Smooth muscle cell (in vitro differentiated cells): Measurements from ENCODE around the gene DOK7. TPM values are rescaled to one million over a fixed set of nuclear protein-coding genes. Genes with fewer than 3 reads are reported as not detected.

ENCODE experiments used
- DNase-seq: peaks from one replicate; lab custom pipeline; 2025; ENCODE audit not compliant: unreplicated experiment; lab: John Stamatoyannopoulos, UW
- H2AFZ ChIP-seq: fragments of 200-600 bp; sonication (generic); 2 replicates; pipeline ENCODE4 v1.6.0; 2016; ENCODE audit warnings: antibody characterized with exemption, low read depth, mild to moderate bottlenecking
- H3F3A ChIP-seq: fragments of 200-600 bp; sonication (generic); 2 replicates; pipeline ENCODE4 v1.6.0; 2017; ENCODE audit warnings: antibody characterized with exemption, low read depth
- H3K27ac ChIP-seq: fragments of 200-600 bp; sonication (generic); 2 replicates; pipeline ENCODE4 v1.5.1; 2016; ENCODE audit warnings: low read depth, mild to moderate bottlenecking
- H3K27me3 ChIP-seq: fragments of 200-600 bp; sonication (generic); 2 replicates; pipeline ENCODE4 v1.6.1; 2016; ENCODE audit warnings: low read depth, mild to moderate bottlenecking
- H3K36me3 ChIP-seq: fragments of 200-600 bp; sonication (generic); 2 replicates; pipeline ENCODE4 v1.5.1; 2016; ENCODE audit warnings: low read depth
- H3K4me1 ChIP-seq: fragments of 200-600 bp; sonication (generic); 2 replicates; pipeline ENCODE4 v1.5.1; 2016; ENCODE audit warnings: low read depth
- H3K4me2 ChIP-seq: fragments of 200-600 bp; sonication (generic); 2 replicates; pipeline ENCODE4 v1.6.0; 2016; ENCODE audit warnings: mild to moderate bottlenecking
- H3K4me3 ChIP-seq: fragments of 200-600 bp; sonication (generic); 2 replicates; pipeline ENCODE4 v1.5.1; 2016; ENCODE audit warnings: mild to moderate bottlenecking
- H3K79me2 ChIP-seq: fragments of 200-600 bp; sonication (generic); 2 replicates; pipeline ENCODE4 v1.6.0; 2016; ENCODE audit warnings: low read depth, mild to moderate bottlenecking
- H3K9ac ChIP-seq: fragments of 200-600 bp; sonication (generic); 2 replicates; pipeline ENCODE4 v1.6.0; 2016; ENCODE audit warnings: low read depth
- H3K9me3 ChIP-seq: fragments of 200-600 bp; sonication (generic); replicated peaks from 2 replicates; pipeline ENCODE4 v1.5.1; 2016; ENCODE audit warnings: low read depth
- H4K20me1 ChIP-seq: fragments of 200-600 bp; sonication (generic); 2 replicates; pipeline ENCODE4 v1.6.0; 2016; ENCODE audit warnings: low read depth
- CTCF ChIP-seq: fragments of 200-600 bp; sonication (generic); IDR thresholded peaks from 2 replicates; pipeline ENCODE4 v1.5.1; 2017; ENCODE audit warnings: borderline replicate concordance, mild to moderate bottlenecking, antibody characterized with exemption; ENCODE audit not compliant: insufficient read depth, poor library complexity, severe bottlenecking
- WGBS: methylation state at CpG from one replicate; pipeline ENCODE4 v1.1.7; 2016; ENCODE audit warnings: low lambda C conversion rate; 5-methylcytosine and 5-hydroxymethylcytosine counted together
- polyA plus RNA-seq: library from polyadenylated mRNA; unstranded; fragments of >200 nt; fragmentation: Nextera tagmentation; extraction: Ambion mirVana; gene quantifications from 2 replicates; pipeline ENCODE4 v1.2.1, GENCODE V29; 2016
- total RNA-seq: library from RNA; depleted of rRNA; stranded (reverse); fragments of >200 nt; gene quantifications from 2 replicates; pipeline ENCODE4 v1.2.3, GENCODE V29; 2014

Gene DOK7
- total and polyA plus RNA-seq, 2 experiments from 2014 or later = not detected

GRCh38 chr4:3477750-3478430 is 14.8 kb downstream of the DOK7 start:
- no peak for TF ChIP-seq CTCF
- Histone ChIP-seq H3K36me3 (no peaks in the 10 kb centered on the region), H3K4me1 (peaks cover 20% of the 10 kb centered on the region), H3K9me3 (no peaks in the 10 kb centered on the region), H3K4me2 (no peak overlapping the region), H3K4me3 (no peak overlapping the region), H3K9ac (no peak overlapping the region), H3F3A (peaks cover 3% of the 10 kb centered on the region), H2AFZ (no peak overlapping the region), H3K27ac (no peak overlapping the region), H3K27me3 (no peaks in the 10 kb centered on the region), H4K20me1 (no peaks in the 10 kb centered on the region), H3K79me2 (no peaks in the 10 kb centered on the region)
- no peak for DNase-seq
- WGBS = 77% methylated on average over 15 of the region's 23 CpGs

DNA sequence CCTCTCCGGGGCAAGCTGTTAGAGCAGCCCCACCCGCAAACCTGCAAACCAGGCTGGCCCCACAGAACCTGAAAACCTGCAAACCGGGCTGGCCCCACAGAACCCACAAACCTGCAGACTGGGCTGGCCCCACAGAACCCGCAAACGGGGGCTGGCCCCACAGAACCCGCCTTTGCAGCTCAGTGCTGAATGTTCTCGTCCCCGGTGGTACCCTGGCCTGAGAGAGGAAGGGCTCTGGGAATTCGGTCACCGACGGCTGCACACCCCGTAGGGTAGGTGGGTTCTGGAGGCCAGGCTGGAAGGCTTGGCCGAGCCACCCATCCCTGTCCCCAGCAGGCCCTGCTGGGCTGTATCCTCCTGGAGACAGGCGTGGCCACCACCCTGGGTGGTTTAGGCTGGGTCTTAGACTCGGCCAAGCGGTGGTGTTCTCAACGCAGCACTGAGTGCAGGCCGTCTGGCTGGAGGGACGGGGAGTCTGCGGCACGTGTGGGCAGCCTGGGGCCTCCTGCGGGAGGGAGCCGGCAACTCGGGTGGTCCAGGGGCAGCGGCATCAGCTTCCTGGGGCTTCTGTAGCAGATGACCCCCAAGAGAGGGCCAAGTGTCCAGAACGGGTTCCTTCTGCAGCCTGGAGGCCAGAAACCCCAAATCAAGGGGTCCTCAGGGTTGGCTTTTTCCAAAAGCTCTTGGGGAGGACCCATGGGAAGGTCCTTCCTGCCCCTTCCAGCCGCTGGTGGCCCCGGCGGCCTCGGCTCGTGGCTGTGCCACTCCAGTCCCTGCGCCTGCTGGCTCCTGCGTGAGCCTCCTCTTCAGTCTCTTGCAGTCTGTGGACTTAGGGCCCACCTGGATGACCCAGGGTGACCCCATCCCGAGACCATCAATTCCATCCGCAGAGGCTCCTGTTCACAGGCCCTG is 15.6 kb downstream of the DOK7 start:
- no peak overlapping the region for H3K27ac ChIP-seq
- no peak for DNase-seq
- no peak overlapping the region for H3K9ac ChIP-seq
- 90% methylated on average over 35 of the region's 35 CpGs for WGBS
- H3K4me1 ChIP-seq = peaks cover 20% of the 10 kb centered on the region
- H3K9me3 ChIP-seq = no peaks in the 10 kb centered on the region
- H2AFZ ChIP-seq = no peak overlapping the region
- H4K20me1 ChIP-seq = no peaks in the 10 kb centered on the region
- H3K4me2 ChIP-seq = no peak overlapping the region
- no peak overlapping the region for H3K4me3 ChIP-seq
- H3F3A ChIP-seq = peaks cover 3% of the 10 kb centered on the region
- no peaks in the 10 kb centered on the region for H3K27me3 ChIP-seq
- no peaks in the 10 kb centered on the region for H3K36me3 ChIP-seq
- no peak for TF ChIP-seq CTCF
- H3K79me2 ChIP-seq = no peaks in the 10 kb centered on the region

DNA sequence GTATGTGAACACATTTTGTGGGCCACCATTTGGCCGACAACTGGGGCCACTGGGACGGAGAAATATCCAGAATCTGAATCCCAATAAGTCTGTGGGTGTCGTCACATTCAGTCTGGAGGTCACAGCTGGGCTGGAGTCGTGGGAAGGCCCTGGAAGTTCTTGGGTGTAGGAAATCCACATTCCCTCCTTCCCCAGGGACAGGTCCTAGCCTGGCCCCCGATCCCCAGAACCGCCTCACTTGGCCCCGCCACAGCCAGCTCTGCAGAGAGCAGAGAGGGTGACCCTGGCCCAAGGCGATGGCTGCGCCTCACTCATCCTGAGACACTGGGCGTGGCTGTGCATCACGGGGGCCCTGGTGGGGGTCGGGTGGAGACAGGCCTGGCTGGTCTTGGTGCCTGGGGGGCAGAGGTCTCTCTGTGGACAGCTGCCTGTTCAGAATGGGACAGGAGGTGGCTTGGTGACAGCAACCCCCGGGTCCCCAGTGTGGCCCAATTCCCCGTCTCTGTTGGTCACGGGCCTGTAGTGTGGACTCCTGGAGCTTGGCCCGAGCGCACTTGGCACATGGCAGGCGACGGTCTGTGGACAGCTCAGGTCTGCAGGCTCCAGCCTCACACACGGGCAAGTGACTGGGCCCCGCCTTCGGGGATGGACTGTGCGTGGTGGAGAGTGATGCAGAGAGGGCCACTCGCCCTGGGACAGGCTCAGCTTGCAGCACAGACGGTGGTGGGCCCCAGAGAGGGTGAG is 16.4 kb downstream of the DOK7 start:
- Histone ChIP-seq H3K4me1 (peaks cover 20% of the 10 kb centered on the region), H3K4me3 (no peak overlapping the region), H3K79me2 (no peaks in the 10 kb centered on the region), H4K20me1 (no peaks in the 10 kb centered on the region), H3K27ac (no peak overlapping the region), H3K27me3 (no peaks in the 10 kb centered on the region), H2AFZ (no peak overlapping the region), H3K9ac (no peak overlapping the region), H3F3A (peaks cover 3% of the 10 kb centered on the region), H3K9me3 (no peaks in the 10 kb centered on the region), H3K4me2 (no peak overlapping the region), H3K36me3 (no peaks in the 10 kb centered on the region)
- WGBS = 93% methylated on average over 25 of the region's 25 CpGs
- no peak for DNase-seq
- no peak for TF ChIP-seq CTCF
